Breast epithelium (tissue), 4 donors: ENCODE results near the gene ADD1. TPM values are rescaled to one million over a fixed set of nuclear protein-coding genes. Genes with fewer than 3 reads are reported as not detected.

Experiments used
- DNase-seq, 2 donors: peaks; one replicate each; pipeline ENCODE4 v3.0.0-alpha.2; 2019; ENCODE audit warnings: low spot score in 2 of 2
- H3K27ac ChIP-seq, 2 donors: fragments of 200-600 bp; sonication (generic) in 1 of 2; one replicate each; pipeline ENCODE4 v1.5.1; 2016 to 2019; ENCODE audit warnings: mild to moderate bottlenecking in 1 of 2
- H3K27me3 ChIP-seq, 2 donors: fragments of 200-600 bp; sonication (generic) in 1 of 2; one replicate each; pipeline versions ENCODE4 v1.5.1 to v1.6.0; 2017 to 2019; ENCODE audit warnings: control low read depth in 1 of 2, mild to moderate bottlenecking in 1 of 2
- H3K36me3 ChIP-seq: fragments of 200-600 bp; one replicate; pipeline ENCODE4 v1.5.1; 2019
- H3K4me1 ChIP-seq, 2 donors: fragments of 200-600 bp; sonication (generic); one replicate each; pipeline ENCODE4 v1.5.1; 2016 to 2019; ENCODE audit warnings: control low read depth in 1 of 2
- H3K4me3 ChIP-seq, 3 donors: fragments of 200-600 bp; sonication (generic); 1 replicate in 2 of 3; 2 replicates in 1 of 3; pipeline ENCODE4 v1.5.1; 2016 to 2019; ENCODE audit warnings: mild to moderate bottlenecking in 3 of 3, moderate library complexity in 2 of 3
- H3K9me3 ChIP-seq, 2 donors: fragments of 200-600 bp; sonication (generic) in 1 of 2; one replicate each; pipeline ENCODE4 v1.5.1; 2016 to 2019; ENCODE audit warnings: control low read depth in 1 of 2
- POLR2A ChIP-seq: fragments of 450-650 bp; IDR thresholded peaks from one replicate; pipeline ENCODE4 v1.6.1; 2016; ENCODE audit warnings: antibody characterized with exemption, mild to moderate bottlenecking, moderate library complexity
- POLR2AphosphoS5 ChIP-seq, 3 donors: sonication (generic); formaldehyde crosslinking; IDR thresholded peaks; one replicate each; pipeline ENCODE4 v1.6.1; 2017; ENCODE audit warnings: antibody characterized with exemption in 3 of 3
- intact Hi-C: fragments of 100-400 bp; cut with DNase I; formaldehyde crosslinking; loops from one replicate; pipeline ENCODE4 v1.15.1; 2023; ENCODE audit warnings: low total_unique reads
- total RNA-seq, 3 donors: library from RNA; depleted of rRNA; stranded (reverse); fragments of >200 nt; gene quantifications; one replicate each; pipeline ENCODE4 v1.1.0, GENCODE V29; 2016
- TF ChIP-seq, protein P1 (sequence below), 3 donors: fragments of 450-650 bp; IDR thresholded peaks; one replicate each; pipeline ENCODE4 v1.5.1; 2016 to 2017; ENCODE audit warnings: antibody characterized with exemption in 3 of 3, mild to moderate bottlenecking in 3 of 3, moderate library complexity in 3 of 3

Gene ADD1
- total RNA-seq, 3 donors from 2014 or later = 161 to 193 (median 181) TPM

GRCh38 chr4:2961421-2961810 lies 117.8 kb downstream of the ADD1 start:
- Histone ChIP-seq H3K4me1 (peaks cover 6 to 9% of the 10 kb centered on the region in 2 donors), H3K4me3 (peak overlapping the region; percentile 93 to 96 (median 93)), H3K9me3 (no peaks in the 10 kb centered on the region), H3K27me3 (no peaks in the 10 kb centered on the region), H3K27ac (no peak overlapping the region), H3K36me3 (no peaks in the 10 kb centered on the region)
- no peak for DNase-seq
- TF ChIP-seq, protein P1, sequence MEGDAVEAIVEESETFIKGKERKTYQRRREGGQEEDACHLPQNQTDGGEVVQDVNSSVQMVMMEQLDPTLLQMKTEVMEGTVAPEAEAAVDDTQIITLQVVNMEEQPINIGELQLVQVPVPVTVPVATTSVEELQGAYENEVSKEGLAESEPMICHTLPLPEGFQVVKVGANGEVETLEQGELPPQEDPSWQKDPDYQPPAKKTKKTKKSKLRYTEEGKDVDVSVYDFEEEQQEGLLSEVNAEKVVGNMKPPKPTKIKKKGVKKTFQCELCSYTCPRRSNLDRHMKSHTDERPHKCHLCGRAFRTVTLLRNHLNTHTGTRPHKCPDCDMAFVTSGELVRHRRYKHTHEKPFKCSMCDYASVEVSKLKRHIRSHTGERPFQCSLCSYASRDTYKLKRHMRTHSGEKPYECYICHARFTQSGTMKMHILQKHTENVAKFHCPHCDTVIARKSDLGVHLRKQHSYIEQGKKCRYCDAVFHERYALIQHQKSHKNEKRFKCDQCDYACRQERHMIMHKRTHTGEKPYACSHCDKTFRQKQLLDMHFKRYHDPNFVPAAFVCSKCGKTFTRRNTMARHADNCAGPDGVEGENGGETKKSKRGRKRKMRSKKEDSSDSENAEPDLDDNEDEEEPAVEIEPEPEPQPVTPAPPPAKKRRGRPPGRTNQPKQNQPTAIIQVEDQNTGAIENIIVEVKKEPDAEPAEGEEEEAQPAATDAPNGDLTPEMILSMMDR (IDR thresholded peaks at IDR 0.05) = no peak
- no peak for TF ChIP-seq POLR2A
- TF ChIP-seq POLR2AphosphoS5 (IDR thresholded peaks at IDR 0.05) = no peak
- intact Hi-C loops = no loop called here

DNA sequence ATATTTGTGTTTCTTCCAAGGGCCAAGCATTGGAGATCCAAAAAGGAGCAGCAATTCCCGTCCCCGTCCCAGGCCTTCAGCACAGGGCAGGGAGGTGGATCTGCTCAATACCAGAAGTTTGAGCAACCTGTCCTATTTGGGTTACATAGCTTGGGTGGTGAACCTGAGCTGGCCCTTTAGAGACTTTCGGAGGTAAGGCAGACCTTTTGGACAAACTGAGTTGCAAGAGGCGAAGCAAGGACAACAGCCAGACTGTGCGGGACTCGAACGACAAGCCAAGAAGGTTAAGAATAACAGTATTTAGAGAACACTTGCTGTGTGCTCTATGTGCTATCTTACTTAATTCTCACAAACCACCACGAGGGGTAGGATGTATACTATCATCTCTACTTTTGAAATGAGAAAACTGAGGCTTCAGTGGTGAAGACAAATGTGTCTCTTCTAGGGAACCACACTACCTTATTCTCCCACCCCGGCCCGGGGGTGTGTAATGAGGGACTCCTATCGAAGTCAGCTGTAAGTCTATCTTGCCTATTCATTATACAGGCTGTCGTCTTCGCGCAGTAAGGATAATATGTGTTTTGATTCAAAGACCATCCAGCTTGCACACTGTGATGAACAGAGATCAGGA lies 118.3 kb downstream of the ADD1 start:
- TF ChIP-seq POLR2A (no peak), POLR2AphosphoS5 (IDR thresholded peaks at IDR 0.05) (no peak)
- TF ChIP-seq, protein P1 (IDR thresholded peaks at IDR 0.05) = no peak
- Histone ChIP-seq H3K4me1 (peaks cover 6 to 9% of the 10 kb centered on the region in 2 donors), H3K36me3 (no peaks in the 10 kb centered on the region), H3K4me3 (peak overlapping the region; percentile 93 to 96 (median 93)), H3K27ac (no peak overlapping the region), H3K27me3 (no peaks in the 10 kb centered on the region), H3K9me3 (no peaks in the 10 kb centered on the region)
- intact Hi-C loops = no loop called here
- DNase-seq = no peak

- H3K9me3 ChIP-seq = no peaks in the 10 kb centered on the region
- H3K4me3 ChIP-seq = peak overlapping the region; percentile 93 to 96 (median 93)
- no peaks in the 10 kb centered on the region for H3K27me3 ChIP-seq
- peak overlapping the region; percentile 80 to 85 for H3K27ac ChIP-seq
- DNase-seq = no peak
- intact Hi-C loops = no loop called here
- TF ChIP-seq POLR2AphosphoS5 (IDR thresholded peaks at IDR 0.05) (no peak), POLR2A (no peak)
- TF ChIP-seq, protein P1 (IDR thresholded peaks at IDR 0.05) = no peak
- H3K36me3 ChIP-seq = no peaks in the 10 kb centered on the region
- peaks cover 6 to 9% of the 10 kb centered on the region in 2 donors for H3K4me1 ChIP-seq
Observed at GRCh38 chr4:2962614-2963174, 119.0 kb downstream of the ADD1 start.

DNA sequence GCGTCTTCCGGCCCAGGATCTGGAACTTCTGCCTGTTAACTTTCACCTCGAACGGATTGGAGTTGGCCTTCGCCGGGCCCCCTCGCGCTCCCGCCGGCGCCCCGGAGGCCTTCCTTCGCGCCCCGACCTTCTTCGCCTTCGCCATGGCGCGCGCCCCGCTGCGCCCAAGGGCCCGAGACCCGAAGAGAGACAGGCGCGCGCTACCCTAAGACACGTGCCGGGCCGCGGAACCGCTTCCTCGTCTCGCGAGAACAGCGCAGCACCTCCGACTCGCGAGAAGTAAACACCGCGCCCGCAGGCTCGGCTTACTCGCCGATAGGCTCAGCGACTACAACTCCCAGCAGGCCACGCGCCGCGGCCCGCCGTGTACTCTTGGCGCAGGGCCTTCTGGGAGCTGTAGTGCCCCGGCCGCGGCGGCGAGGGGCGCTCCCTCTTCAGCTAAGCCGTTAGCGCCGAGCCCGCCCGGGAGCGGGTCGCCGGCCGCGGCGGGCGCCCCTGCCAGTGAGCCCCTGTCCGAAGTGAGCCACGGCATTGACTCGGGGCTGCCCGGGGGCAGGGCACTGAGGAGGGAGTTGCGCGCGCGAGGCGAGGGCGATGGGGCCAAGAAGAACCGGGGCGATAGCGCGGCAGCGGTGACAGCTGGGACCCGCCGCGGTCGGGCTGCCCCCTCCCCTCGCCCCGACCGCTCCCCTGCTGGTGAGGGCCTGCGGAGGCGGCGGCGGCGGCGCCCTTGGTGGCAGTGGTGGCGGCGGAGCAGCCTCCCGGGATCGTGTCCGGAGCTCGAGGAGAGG lies 119.7 kb downstream of the ADD1 start, which contains the start of the genes GRK4 and NOP14:
Gene GRK4 (plus strand): TSS at position 397 of the 791 bp plus-strand sequence. CDS start 500 bp downstream, outside the sequence.
Gene NOP14 (minus strand): TSS at position 232 of the 791 bp plus-strand sequence. CDS start 87 bp downstream, at position 145.
- Histone ChIP-seq H3K4me1 (peaks cover 6 to 9% of the 10 kb centered on the region in 2 donors), H3K27ac (peak within 1 kb of the TSS; percentile 80 to 85), H3K9me3 (no peaks in the 10 kb centered on the region), H3K4me3 (peak within 1 kb of the TSS; percentile 93 to 96 (median 93)), H3K36me3 (no peaks in the 10 kb centered on the region), H3K27me3 (no peaks in the 10 kb centered on the region)
- TF ChIP-seq POLR2A = no peak
- TF ChIP-seq POLR2AphosphoS5 (IDR thresholded peaks at IDR 0.05) = peak; percentile 82 to 86 (median 85)
- intact Hi-C loops = no loop called here
- peak; percentile 96 to 97 for DNase-seq

GRCh38 chr4:2963966-2964471 lies 120.4 kb downstream of the ADD1 start:
- Histone ChIP-seq H3K36me3 (no peaks in the 10 kb centered on the region), H3K4me1 (peaks cover 6 to 9% of the 10 kb centered on the region in 2 donors), H3K4me3 (peak overlapping the region; percentile 93 to 96 (median 93)), H3K27me3 (no peaks in the 10 kb centered on the region), H3K27ac (peak overlapping the region; percentile 80 to 85), H3K9me3 (no peaks in the 10 kb centered on the region)
- peak; percentile 40 to 65 for DNase-seq
- intact Hi-C loops = no loop called here
- TF ChIP-seq, protein P1 (IDR thresholded peaks at IDR 0.05) = no peak
- TF ChIP-seq POLR2AphosphoS5 (IDR thresholded peaks at IDR 0.05) = no peak
- no peak for TF ChIP-seq POLR2A
